Mucosa of gallbladder (tissue), 1 donor: ENCODE results near the gene COX6B2. TPM values are rescaled to one million over a fixed set of nuclear protein-coding genes. Genes with fewer than 3 reads are reported as not detected.
"Not testable (repeated sequence)": the region's sequence is repeated elsewhere in the genome, so short reads cannot be mapped to it uniquely, and the experiment has no call there.

ENCODE experiments used
- DNase-seq: peaks from one replicate; pipeline ENCODE4 v3.0.0-alpha.2; 2020; ENCODE audit warnings: low spot score
- total RNA-seq: library from RNA; stranded (reverse); gene quantifications from one replicate; pipeline ENCODE4 v1.2.1, GENCODE V29; 2021
- donor health status: DM: no; HTN: no; CAD: no.

COX6B2 gene
- total RNA-seq, 1 donor from 2014 or later = not detected

- DNase-seq = no peak
These were observed 12.7 kb downstream of the COX6B2 start for GRCh38 chr19:55341595-55342531.

GRCh38 chr19:55341171-55341588 lies 13.3 kb downstream of the COX6B2 start:
- peak; percentile 50 for DNase-seq

GRCh38 chr19:55340784-55341147 lies 13.8 kb downstream of the COX6B2 start:
- DNase-seq = no peak

DNA sequence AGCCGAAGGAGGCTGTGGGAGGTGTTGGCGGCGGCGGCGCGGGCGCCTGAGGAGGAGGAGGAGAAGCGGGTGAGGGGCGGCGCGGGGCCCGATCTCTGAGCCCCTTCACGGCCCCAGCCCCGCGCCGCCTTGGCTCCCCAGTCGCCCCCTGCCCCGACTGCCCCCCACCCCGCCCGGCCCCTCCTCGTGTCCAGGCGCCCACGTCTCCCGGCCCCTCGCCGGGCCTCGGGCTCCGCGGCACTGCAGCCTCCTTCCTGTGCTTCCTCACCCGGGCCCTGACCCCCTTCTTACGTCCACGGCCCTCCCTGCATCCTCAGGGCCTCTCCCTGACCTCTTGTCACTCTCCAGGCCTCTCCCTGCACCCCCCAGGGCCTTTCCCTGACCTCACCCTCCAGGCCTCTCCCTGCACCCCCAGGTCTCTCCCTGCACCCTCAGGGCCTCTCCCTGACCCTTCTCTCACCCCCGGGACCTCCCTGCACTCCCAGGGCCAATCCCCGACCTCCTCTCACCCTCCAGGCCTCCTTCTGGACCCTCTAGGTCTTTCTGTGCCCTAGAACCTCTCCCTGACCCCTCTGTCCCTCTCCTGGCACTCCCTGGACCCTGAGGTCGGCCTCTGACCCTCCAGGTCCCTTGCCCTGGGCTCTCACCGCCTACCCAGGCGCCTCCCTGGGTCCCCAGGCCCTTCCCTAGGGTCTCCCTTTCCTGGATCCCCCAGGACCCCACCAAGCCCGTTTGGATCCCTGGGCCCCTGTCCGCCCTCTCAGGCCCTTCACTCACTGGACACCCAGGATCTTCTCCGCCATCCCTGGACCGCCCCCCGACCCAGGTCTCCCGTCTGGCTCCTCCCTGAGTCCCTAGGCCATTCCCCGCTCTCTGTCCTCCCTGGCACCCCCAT lies 14.4 kb downstream of the COX6B2 start:
- no peak for DNase-seq

GRCh38 chr19:55339105-55339888 lies 15.2 kb downstream of the COX6B2 start, which contains the start of gene KMT5C:
KMT5C (plus strand) TSS chr19:55339876; CDS start chr19:55341937, 2,061 bp downstream.
- DNase-seq = peak; percentile 100

DNA sequence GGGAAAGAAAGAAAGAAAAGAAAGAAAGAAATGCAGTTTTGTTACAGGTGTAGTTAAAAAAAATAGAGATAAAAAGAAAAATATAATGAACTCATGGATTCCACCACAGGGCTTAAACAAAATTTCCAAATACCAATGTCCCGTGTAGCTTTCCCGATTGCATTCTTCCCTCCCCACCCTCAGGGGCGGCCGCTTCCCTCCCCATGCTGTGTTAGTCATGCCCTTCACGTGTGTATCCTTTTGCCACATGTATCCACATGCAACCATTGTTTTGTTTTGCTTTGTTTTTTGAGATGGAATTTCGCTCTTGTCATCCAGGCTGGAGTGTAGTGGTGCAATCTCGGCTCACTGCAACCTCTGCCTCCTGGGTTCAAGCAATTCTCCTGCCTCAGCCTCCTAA lies 18.4 kb downstream of the COX6B2 start:
- DNase-seq = no peak

- no peak for DNase-seq
These were observed 20.6 kb downstream of the COX6B2 start for GRCh38 chr19:55333870-55334269.

GRCh38 chr19:55329791-55330190 lies 24.7 kb downstream of the COX6B2 start:
- not testable (repeated sequence) for DNase-seq

DNA sequence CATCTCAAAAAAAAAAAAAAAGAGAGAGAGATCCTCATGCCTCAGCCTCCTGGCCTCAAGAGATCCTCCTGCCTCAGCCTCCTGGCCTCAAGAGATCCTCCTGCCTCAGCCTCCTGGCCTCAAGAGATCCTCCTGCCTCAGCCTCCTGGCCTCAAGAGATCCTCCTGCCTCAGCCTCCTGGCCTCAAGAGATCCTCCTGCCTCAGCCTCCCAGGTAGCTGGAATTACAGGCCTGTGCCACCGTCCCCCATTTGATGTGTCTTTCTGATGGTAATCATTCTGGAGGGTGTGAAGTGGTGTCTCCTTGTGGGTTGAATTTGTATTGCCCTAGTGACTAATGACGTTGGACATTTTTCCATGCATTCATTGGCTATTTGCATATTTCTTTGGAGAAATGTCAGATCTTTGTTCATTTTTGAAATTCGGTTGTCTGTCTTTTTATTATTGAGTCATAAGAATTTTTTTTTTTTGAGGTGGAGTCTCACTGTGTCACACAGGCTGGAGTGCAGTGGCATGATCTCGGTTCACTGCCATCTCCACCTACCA lies 25.7 kb downstream of the COX6B2 start:
- DNase-seq = not testable (repeated sequence)

- no peak for DNase-seq
These were observed 29.3 kb downstream of the COX6B2 start, which contains the start of gene TMEM150B for GRCh38 chr19:55325172-55325571. TMEM150B (minus strand) TSS chr19:55325341; CDS start chr19:55321036, 4,305 bp downstream.

DNA sequence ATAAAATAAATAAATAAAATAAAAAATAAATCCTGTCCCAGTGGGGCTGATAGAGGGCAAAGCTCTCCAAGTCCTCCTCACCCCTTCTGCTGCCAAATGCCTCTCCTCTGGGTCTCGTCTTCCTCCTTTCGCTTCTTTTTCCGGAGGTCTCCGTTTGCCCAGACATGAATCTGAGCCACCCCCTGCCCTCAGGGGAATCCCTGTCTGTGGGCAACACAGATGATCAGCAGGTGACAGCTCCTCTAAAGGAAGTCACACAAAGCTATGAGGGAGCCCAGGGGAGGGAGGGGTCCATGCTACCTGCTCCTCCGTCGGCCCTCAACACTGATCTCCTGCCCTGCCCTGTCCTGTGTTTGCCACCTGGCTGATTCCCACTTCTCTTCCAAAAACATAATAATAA lies 29.9 kb downstream of the COX6B2 start:
- no peak for DNase-seq

DNA sequence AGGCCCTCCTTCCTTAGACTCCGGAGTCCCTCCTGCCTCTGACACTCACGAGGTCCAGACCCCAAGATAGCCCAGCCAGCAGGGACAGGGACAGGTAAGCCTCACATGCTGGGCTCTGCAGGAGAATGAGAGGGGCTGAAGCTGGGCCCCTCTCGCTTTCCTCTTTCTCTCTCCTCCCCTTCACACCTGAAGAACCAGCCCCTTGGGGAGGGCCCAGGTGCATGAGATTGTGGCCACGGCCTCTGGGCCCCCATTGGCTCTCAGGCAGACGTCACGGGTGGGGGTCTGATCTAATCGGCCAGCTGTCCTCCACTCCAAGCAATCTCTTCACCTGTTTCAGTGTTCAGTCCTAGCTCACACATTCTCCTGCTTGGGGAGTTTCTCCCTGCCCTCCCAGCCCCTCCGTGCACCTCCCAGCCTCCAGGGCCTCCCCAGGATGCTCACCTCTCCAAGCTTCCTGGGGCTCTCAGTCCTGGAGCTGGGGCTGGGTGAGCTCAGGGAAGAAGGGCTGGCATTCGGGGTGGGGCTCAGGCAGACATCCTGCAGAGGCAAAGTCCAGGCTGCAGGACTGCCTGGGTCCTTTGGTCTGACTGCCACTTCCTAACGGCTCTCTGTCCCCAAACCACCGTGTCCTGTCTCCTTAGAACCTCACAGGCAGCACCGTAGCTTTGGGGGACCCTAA lies 32.2 kb downstream of the COX6B2 start:
- DNase-seq = peak; percentile 50

DNA sequence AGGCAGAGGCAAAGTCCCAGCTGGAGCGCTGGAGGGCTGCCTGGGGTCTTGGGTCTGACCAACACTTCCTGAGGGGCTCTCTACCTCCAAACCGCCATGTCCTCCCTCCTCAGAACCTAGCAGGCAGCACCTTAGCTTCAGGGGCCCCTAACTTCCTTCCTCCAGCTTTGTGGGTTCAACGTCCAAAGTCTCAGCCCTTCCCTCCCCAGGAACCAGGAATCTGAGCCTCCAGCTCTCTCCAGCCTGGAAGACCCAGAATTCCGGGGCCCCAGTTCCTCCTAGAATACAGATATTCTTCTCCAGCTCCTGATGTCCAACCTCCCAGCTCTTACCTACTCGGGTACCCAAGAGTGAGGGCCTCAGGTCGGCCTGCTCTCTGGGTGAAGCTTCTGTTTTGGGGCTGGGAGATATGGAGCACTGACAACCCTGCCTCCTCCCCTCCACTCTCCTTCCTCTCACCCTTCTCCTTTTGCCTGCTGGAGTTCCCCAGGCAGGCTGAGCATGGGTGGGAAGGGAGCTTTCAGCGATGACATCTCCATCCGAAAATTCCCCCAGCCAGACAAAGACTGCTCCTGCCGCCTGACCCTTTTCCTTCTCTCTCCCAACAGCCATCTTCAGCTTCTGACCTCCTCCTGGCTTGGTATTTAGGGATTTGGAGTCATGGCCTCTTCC lies 32.9 kb downstream of the COX6B2 start:
- DNase-seq = no peak

GRCh38 chr19:55320844-55321419 lies 33.6 kb downstream of the COX6B2 start:
- no peak for DNase-seq

DNA sequence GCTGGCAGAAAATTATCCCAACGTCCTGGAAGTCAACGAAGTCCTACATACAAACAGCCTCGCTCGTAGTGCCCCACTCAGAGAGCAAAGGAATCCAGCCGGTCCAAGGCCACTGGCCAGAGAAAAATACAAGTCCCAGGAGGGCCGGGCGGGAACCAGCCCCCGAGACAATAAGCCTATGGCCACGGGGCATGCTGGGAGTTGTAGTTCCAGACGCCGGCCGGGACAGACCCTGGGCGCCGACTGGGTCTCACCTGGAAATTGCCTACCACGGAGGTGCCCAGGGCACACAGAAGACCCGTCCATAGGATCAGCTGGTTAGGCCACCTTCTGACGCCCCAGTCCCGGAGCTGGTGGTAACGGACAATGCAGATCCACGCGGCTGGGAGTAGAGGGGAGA lies 34.7 kb downstream of the COX6B2 start:
- DNase-seq = peak; percentile 39

DNA sequence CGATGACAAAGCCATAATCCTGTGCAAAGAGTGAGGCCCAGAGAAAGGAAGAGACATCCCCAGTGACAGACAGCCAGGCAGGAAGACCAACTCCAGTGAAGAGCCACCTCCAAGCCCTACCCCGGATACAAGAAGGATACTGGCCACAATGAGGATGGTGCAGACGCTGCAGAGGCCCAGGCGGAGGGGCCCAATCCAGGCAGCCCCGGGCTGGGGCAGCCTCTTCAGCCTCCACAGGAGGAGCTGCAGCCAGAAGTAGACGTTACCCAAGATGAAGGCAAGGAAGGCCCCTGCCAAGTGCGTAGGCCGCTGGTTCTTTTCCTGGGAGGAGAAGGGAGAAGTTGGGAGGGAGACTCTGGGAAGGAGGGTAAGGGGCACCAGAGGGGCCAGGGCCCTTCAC lies 37.9 kb downstream of the COX6B2 start:
- DNase-seq = no peak

DNA sequence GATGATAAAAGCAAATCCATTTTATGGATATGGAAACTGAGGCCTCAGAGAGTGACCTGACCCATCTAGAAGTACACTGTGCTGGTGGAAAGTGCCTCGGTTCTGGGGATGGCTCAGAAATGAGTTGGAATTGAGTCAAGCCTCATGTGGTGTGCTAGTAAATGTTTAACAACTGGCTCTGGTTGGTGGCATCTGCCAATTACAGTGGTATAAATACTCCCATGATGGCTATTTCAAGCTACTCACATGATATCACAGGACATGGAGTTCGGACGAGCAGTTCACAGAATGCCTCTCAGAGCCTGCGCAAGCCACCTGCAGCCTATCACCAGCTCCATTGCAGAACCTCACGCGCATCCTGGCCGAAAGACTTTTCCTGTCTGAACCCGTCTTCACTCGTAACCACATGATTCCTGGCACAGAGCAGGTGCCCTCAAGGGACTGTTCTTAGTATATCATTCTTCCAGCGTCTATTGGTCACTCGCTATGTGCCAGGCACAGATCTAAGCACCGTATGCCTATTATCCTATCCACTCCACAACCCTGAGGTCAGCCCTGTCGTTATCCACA lies 38.5 kb downstream of the COX6B2 start:
- DNase-seq = no peak

DNA sequence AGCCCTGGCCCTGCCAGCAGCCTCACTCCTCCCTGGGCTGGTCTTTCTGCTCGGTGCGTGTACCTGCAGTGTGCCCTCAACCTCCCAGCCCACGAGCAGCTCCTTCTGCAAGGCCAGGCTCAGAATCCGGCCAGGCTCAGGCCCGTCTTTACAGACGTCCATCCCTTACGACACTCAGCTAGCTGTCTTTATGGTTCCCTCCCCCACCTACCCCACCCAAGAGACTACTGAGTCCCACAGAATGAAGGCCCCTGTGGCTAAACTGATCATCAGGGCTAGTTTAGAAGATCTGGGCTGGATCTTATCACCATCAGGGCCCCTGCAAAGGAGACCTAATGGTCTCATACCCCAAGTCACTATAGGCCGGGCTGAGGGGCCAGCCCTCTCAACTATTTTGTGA lies 40.1 kb downstream of the COX6B2 start:
- no peak for DNase-seq
